Stimulated activated CD8-positive, alpha-beta memory T cell treated with anti-CD3 and anti-CD28 coated beads, Interleukin-4, amount 100 ng/mL, for 24 hours (primary cell): Measurements from ENCODE around the gene SHFL.
A peak's percentile ranks its signal among the peaks of the same experiment; 100 is the strongest.

Experiments
- DNase-seq: peaks from one replicate; pipeline ENCODE4 v3.0.0-alpha.2; 2020; ENCODE audit warnings: low read depth

Gene SHFL

GRCh38 chr19:10085641-10086590 lies at the start of gene SHFL:
Gene SHFL, plus strand, starts transcription at chr19:10086317. Its CDS starts 111 bp downstream, at chr19:10086428.
- peak; percentile 67 for DNase-seq

GRCh38 chr19:10036601-10037071 lies 49.5 kb upstream of the SHFL start:
- DNase-seq: no peak

- no peak for DNase-seq
Measured at GRCh38 chr19:10037367-10037766, 48.8 kb upstream of the SHFL start.

GRCh38 chr19:10037809-10038208 lies 48.3 kb upstream of the SHFL start:
- DNase-seq: no peak

- no peak for DNase-seq
Measured at GRCh38 chr19:10043286-10043927, 42.7 kb upstream of the SHFL start.

- DNase-seq: no peak
Measured at GRCh38 chr19:10044390-10044789, 41.7 kb upstream of the SHFL start.

GRCh38 chr19:10045371-10045770 lies 40.7 kb upstream of the SHFL start:
- DNase-seq: no peak

GRCh38 chr19:10049626-10050025 lies 36.5 kb upstream of the SHFL start:
- DNase-seq: no peak

GRCh38 chr19:10052602-10053360 lies 33.3 kb upstream of the SHFL start:
- DNase-seq: no peak

GRCh38 chr19:10061717-10062310 lies 24.3 kb upstream of the SHFL start:
- DNase-seq: no peak

- no peak for DNase-seq
Measured at GRCh38 chr19:10068205-10068604, 17.9 kb upstream of the SHFL start.

GRCh38 chr19:10069046-10069445 lies 17.1 kb upstream of the SHFL start:
- no peak for DNase-seq

- DNase-seq: no peak
Measured at GRCh38 chr19:10070730-10071446, 15.2 kb upstream of the SHFL start.

GRCh38 chr19:10074153-10074552 lies 12.0 kb upstream of the SHFL start:
- DNase-seq: no peak

GRCh38 chr19:10076535-10076934 lies 9.6 kb upstream of the SHFL start:
- DNase-seq: no peak

- DNase-seq: no peak
Measured at GRCh38 chr19:10078329-10078728, 7.8 kb upstream of the SHFL start.

- DNase-seq: no peak
Measured at GRCh38 chr19:10079031-10079453, 7.1 kb upstream of the SHFL start.

- DNase-seq: no peak
Measured at GRCh38 chr19:10083911-10084310, 2.2 kb upstream of the SHFL start.

GRCh38 chr19:10084803-10085202 lies 1.3 kb upstream of the SHFL start:
- no peak for DNase-seq

- peak; percentile 37 for DNase-seq
Measured at GRCh38 chr19:10086591-10087192, 575 bp downstream of the SHFL start.
